GM23338 (cell line): ENCODE measurements around the gene AMTN. TPM values are rescaled to one million over a fixed set of nuclear protein-coding genes. Genes with fewer than 3 reads are reported as not detected.

Experiments
- ATAC-seq: fragments of 200-7000 bp; cut with Tn5 transposase; 3 replicates; pipeline ENCODE4 v1.9.1; 2020
- DNase-seq: peaks from one replicate; pipeline ENCODE4 v3.0.0-alpha.2; 2015; ENCODE audit warnings: low spot score
- H2AFZ ChIP-seq: fragments of 200-600 bp; sonication (generic); 2 replicates; pipeline ENCODE4 v1.8.0; 2016; ENCODE audit warnings: antibody characterized with exemption, mild to moderate bottlenecking, moderate library complexity
- H3F3A ChIP-seq: fragments of 200-600 bp; sonication (generic); replicated peaks from 2 replicates; pipeline ENCODE4 v1.8.0; 2017; ENCODE audit warnings: antibody characterized with exemption, mixed run types, low read depth
- H3K27ac ChIP-seq: fragments of 200-600 bp; sonication (generic); 2 replicates; pipeline ENCODE4 v1.6.1; 2016; ENCODE audit warnings: low read depth
- H3K27me3 ChIP-seq: fragments of 200-600 bp; sonication (generic); 2 replicates; pipeline ENCODE4 v1.8.0; 2016; ENCODE audit warnings: mild to moderate bottlenecking, mixed run types, moderate library complexity; ENCODE audit not compliant: insufficient read depth
- H3K36me3 ChIP-seq: fragments of 200-600 bp; sonication (generic); 2 replicates; pipeline ENCODE4 v1.8.0; 2016; ENCODE audit warnings: mild to moderate bottlenecking; ENCODE audit not compliant: insufficient read depth
- H3K4me1 ChIP-seq: fragments of 200-600 bp; sonication (generic); 2 replicates; pipeline ENCODE4 v1.8.0; 2016; ENCODE audit warnings: mild to moderate bottlenecking, moderate library complexity; ENCODE audit not compliant: insufficient read depth
- H3K4me2 ChIP-seq: fragments of 200-600 bp; sonication (generic); 2 replicates; pipeline ENCODE4 v1.7.1; 2017; ENCODE audit warnings: mixed run types
- H3K4me3 ChIP-seq: fragments of 200-600 bp; sonication (generic); 2 replicates; pipeline ENCODE4 v1.6.1; 2016; ENCODE audit warnings: mixed run types
- H3K79me2 ChIP-seq: fragments of 200-600 bp; sonication (generic); replicated peaks from 2 replicates; pipeline ENCODE4 v1.8.0; 2017; ENCODE audit warnings: mild to moderate bottlenecking; ENCODE audit not compliant: insufficient read depth
- H3K9me2 ChIP-seq: fragments of 200-600 bp; sonication (generic); 2 replicates; pipeline ENCODE4 v1.8.0; 2017; ENCODE audit not compliant: insufficient read depth
- H4K20me1 ChIP-seq: fragments of 200-600 bp; sonication (generic); replicated peaks from 2 replicates; pipeline ENCODE4 v1.8.0; 2017; ENCODE audit warnings: mild to moderate bottlenecking; ENCODE audit not compliant: insufficient read depth
- H3K27ac Mint-ChIP-seq: 2 replicates; pipeline ENCODE4 v1.8.0; 2020; ENCODE audit warnings: inconsistent platforms, mild to moderate bottlenecking, moderate library complexity, mixed read lengths
- H3K27me3 Mint-ChIP-seq: 3 replicates; pipeline ENCODE4 v1.8.0; 2022; ENCODE audit warnings: low read depth, mild to moderate bottlenecking, moderate library complexity, mixed read lengths, inconsistent platforms; ENCODE audit not compliant: insufficient read depth, poor library complexity
- H3K36me3 Mint-ChIP-seq: 3 replicates; pipeline ENCODE4 v1.8.0; 2021; ENCODE audit warnings: low read depth, mild to moderate bottlenecking, inconsistent platforms, moderate library complexity, mixed read lengths
- H3K4me1 Mint-ChIP-seq: 3 replicates; pipeline ENCODE4 v1.8.0; 2020; ENCODE audit warnings: mild to moderate bottlenecking, inconsistent platforms, mixed read lengths
- H3K4me3 Mint-ChIP-seq: 3 replicates; pipeline ENCODE4 v1.8.0; 2021; ENCODE audit warnings: moderate library complexity, mild to moderate bottlenecking, inconsistent platforms, mixed read lengths
- H3K9me3 Mint-ChIP-seq: 3 replicates; pipeline ENCODE4 v1.8.0; 2020; ENCODE audit warnings: moderate library complexity, mild to moderate bottlenecking, inconsistent platforms, mixed read lengths
- EZH2 ChIP-seq: fragments of 200-600 bp; sonication (generic); IDR thresholded peaks from one replicate; pipeline ENCODE4 v1.8.0; 2017; ENCODE audit warnings: antibody characterized with exemption, mild to moderate bottlenecking, low read depth; ENCODE audit not compliant: unreplicated experiment
- EZH2phosphoT487 ChIP-seq: fragments of 200-600 bp; sonication (generic); IDR thresholded peaks from one replicate; pipeline ENCODE4 v1.8.1; 2018; ENCODE audit warnings: antibody characterized with exemption; ENCODE audit not compliant: unreplicated experiment
- JUNB ChIP-seq: IDR thresholded peaks from one replicate; pipeline ENCODE4 v1.6.1; 2016; ENCODE audit warnings: antibody characterized with exemption; ENCODE audit not compliant: unreplicated experiment
- NANOG ChIP-seq: IDR thresholded peaks from 2 replicates; pipeline ENCODE4 v1.6.1; 2016; ENCODE audit warnings: antibody characterized with exemption, borderline replicate concordance
- POLR2AphosphoS5 ChIP-seq: IDR thresholded peaks from 2 replicates; pipeline ENCODE4 v1.6.1; 2016; ENCODE audit warnings: antibody characterized with exemption, low read depth
- ZNF331 ChIP-seq: fragments of 250-450 bp; sonication (Bioruptor Pico); IDR thresholded peaks from 2 replicates; pipeline ENCODE4 v1.5.0; 2020; ENCODE audit warnings: low read depth, mild to moderate bottlenecking, moderate library complexity
- long read RNA-seq: library from polyadenylated mRNA; unstranded; transcript quantifications from one replicate; pipeline ENCODE4 v2.0.0, GENCODE V29; 2020; ENCODE audit not compliant: unreplicated experiment
- polyA plus RNA-seq: library from polyadenylated mRNA; unstranded; fragments of >200 nt; fragmentation: Nextera tagmentation; extraction: Ambion mirVana; gene quantifications from 2 replicates; pipeline ENCODE4 v1.2.1, GENCODE V29; 2016
- total RNA-seq: library from RNA; depleted of rRNA; stranded (reverse); fragments of >200 nt; shearing (Covaris generic); gene quantifications from 2 replicates; pipeline ENCODE4 v1.2.3, GENCODE V29; 2014; rRNA removed
- TF ChIP-seq, protein P1 (sequence below): IDR thresholded peaks from 2 replicates; pipeline ENCODE4 v1.6.1; 2016; ENCODE audit warnings: antibody characterized with exemption
- TF ChIP-seq, protein P2 (sequence below): IDR thresholded peaks from one replicate; pipeline ENCODE4 v1.6.1; 2018; ENCODE audit warnings: antibody characterized with exemption; ENCODE audit not compliant: unreplicated experiment
- TF ChIP-seq, protein P3 (sequence below), 2 experiments: fragments of 200-600 bp in 1 of 2; sonication (generic) in 1 of 2; conservative IDR thresholded peaks; 2 replicates each; pipeline versions ENCODE4 v1.5.1 to v1.6.1; 2016 to 2017; ENCODE audit warnings: antibody characterized with exemption in 2 of 2, low read depth in 2 of 2, mild to moderate bottlenecking in 2 of 2, moderate library complexity in 1 of 2

The AMTN gene, protein sequence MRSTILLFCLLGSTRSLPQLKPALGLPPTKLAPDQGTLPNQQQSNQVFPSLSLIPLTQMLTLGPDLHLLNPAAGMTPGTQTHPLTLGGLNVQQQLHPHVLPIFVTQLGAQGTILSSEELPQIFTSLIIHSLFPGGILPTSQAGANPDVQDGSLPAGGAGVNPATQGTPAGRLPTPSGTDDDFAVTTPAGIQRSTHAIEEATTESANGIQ
- not detected in 2 replicates for total RNA-seq
- not detected in 2 replicates for polyA plus RNA-seq
- long read RNA-seq: 0 reads

DNA sequence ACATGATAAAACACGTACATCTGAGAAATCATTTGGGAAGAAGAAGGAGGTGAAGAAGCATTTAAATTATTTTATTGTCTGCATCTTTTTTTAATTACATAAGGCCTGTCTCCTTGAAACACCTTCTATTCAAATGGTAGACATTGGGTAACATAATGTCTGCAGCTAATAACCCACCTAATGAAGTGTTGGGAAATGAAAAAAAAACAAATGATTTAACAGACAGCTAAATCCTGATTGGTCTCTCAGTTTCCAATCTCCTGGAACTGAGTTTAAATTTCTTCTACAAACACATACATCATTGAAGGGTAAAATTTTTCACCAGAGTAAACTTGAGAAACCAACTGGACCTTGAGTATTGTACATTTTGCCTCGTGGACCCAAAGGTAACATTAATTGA is at the start of gene AMTN:
Gene AMTN, plus strand, starts transcription at position 301 of the 400 bp plus-strand sequence. CDS start 209 bp downstream, outside the sequence.
- no peaks in the 10 kb centered on the region for H4K20me1 ChIP-seq
- H3K36me3 ChIP-seq: no peaks in the 10 kb centered on the region
- Mint-ChIP-seq H3K27me3 (no peaks in the 10 kb centered on the region), H3K4me1 (no peaks in the 10 kb centered on the region), H3K9me3 (no peaks in the 10 kb centered on the region), H3K4me3 (no peak within 1 kb of the TSS), H3K36me3 (no peaks in the 10 kb centered on the region), H3K27ac (no peak within 1 kb of the TSS)
- no peaks in the 10 kb centered on the region for H3F3A ChIP-seq
- no peak within 1 kb of the TSS for H3K27ac ChIP-seq
- no peak within 1 kb of the TSS for H3K4me2 ChIP-seq
- ATAC-seq (no peak), DNase-seq (no peak)
- H3K4me3 ChIP-seq: no peak within 1 kb of the TSS
- no peak for TF ChIP-seq EZH2phosphoT487
- TF ChIP-seq, protein P1, sequence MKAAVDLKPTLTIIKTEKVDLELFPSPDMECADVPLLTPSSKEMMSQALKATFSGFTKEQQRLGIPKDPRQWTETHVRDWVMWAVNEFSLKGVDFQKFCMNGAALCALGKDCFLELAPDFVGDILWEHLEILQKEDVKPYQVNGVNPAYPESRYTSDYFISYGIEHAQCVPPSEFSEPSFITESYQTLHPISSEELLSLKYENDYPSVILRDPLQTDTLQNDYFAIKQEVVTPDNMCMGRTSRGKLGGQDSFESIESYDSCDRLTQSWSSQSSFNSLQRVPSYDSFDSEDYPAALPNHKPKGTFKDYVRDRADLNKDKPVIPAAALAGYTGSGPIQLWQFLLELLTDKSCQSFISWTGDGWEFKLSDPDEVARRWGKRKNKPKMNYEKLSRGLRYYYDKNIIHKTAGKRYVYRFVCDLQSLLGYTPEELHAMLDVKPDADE: no peak
- TF ChIP-seq JUNB: no peak
- TF ChIP-seq EZH2: no peak
- no peak for TF ChIP-seq POLR2AphosphoS5
- TF ChIP-seq ZNF331: no peak
- TF ChIP-seq, protein P2, sequence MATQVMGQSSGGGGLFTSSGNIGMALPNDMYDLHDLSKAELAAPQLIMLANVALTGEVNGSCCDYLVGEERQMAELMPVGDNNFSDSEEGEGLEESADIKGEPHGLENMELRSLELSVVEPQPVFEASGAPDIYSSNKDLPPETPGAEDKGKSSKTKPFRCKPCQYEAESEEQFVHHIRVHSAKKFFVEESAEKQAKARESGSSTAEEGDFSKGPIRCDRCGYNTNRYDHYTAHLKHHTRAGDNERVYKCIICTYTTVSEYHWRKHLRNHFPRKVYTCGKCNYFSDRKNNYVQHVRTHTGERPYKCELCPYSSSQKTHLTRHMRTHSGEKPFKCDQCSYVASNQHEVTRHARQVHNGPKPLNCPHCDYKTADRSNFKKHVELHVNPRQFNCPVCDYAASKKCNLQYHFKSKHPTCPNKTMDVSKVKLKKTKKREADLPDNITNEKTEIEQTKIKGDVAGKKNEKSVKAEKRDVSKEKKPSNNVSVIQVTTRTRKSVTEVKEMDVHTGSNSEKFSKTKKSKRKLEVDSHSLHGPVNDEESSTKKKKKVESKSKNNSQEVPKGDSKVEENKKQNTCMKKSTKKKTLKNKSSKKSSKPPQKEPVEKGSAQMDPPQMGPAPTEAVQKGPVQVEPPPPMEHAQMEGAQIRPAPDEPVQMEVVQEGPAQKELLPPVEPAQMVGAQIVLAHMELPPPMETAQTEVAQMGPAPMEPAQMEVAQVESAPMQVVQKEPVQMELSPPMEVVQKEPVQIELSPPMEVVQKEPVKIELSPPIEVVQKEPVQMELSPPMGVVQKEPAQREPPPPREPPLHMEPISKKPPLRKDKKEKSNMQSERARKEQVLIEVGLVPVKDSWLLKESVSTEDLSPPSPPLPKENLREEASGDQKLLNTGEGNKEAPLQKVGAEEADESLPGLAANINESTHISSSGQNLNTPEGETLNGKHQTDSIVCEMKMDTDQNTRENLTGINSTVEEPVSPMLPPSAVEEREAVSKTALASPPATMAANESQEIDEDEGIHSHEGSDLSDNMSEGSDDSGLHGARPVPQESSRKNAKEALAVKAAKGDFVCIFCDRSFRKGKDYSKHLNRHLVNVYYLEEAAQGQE: no peak
- TF ChIP-seq NANOG: no peak
- H2AFZ ChIP-seq: no peak within 1 kb of the TSS
- no peaks in the 10 kb centered on the region for H3K27me3 ChIP-seq
- no peaks in the 10 kb centered on the region for H3K79me2 ChIP-seq
- H3K9me2 ChIP-seq: no peaks in the 10 kb centered on the region
- no peaks in the 10 kb centered on the region for H3K4me1 ChIP-seq

DNA sequence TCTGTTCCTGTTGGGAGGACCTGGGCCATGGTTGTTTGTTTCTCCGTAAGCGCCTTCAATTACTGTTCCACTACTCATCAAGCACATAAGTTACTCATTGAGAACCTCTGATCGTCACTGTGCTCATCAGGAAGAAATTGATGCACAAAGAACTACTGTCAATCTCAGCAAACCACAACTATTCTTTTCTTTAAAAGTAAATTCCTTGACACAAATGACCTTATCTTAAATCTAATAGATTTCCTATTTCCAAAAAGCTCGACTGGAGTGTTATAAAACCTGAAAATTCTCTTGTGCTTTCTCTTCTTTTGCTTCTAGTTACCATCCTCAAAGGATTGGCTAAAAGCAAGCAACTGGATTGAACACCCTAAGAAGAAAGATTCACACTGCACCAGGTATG is 46.5 kb upstream of the AMTN start, which contains the start of gene MUC7:
Gene MUC7, plus strand, starts transcription at position 301 of the 400 bp plus-strand sequence. CDS start 1,825 bp downstream, outside the sequence.
- no peak within 1 kb of the TSS for H3K27ac ChIP-seq
- H3K9me2 ChIP-seq: no peaks in the 10 kb centered on the region
- H4K20me1 ChIP-seq: no peaks in the 10 kb centered on the region
- no peaks in the 10 kb centered on the region for H3K4me1 ChIP-seq
- no peak within 1 kb of the TSS for H3K4me2 ChIP-seq
- Mint-ChIP-seq H3K9me3 (peaks cover 4% of the 10 kb centered on the region), H3K4me1 (no peaks in the 10 kb centered on the region), H3K4me3 (no peak within 1 kb of the TSS), H3K27ac (no peak within 1 kb of the TSS), H3K36me3 (no peaks in the 10 kb centered on the region), H3K27me3 (peaks cover 6% of the 10 kb centered on the region)
- H3K79me2 ChIP-seq: no peaks in the 10 kb centered on the region
- ATAC-seq (no peak), DNase-seq (no peak)
- no peak within 1 kb of the TSS for H2AFZ ChIP-seq
- H3K27me3 ChIP-seq: no peaks in the 10 kb centered on the region
- no peak within 1 kb of the TSS for H3K4me3 ChIP-seq
- H3F3A ChIP-seq: no peaks in the 10 kb centered on the region
- H3K36me3 ChIP-seq: no peaks in the 10 kb centered on the region
- TF ChIP-seq ZNF331 (no peak), EZH2phosphoT487 (no peak), NANOG (no peak)
- TF ChIP-seq, protein P3, sequence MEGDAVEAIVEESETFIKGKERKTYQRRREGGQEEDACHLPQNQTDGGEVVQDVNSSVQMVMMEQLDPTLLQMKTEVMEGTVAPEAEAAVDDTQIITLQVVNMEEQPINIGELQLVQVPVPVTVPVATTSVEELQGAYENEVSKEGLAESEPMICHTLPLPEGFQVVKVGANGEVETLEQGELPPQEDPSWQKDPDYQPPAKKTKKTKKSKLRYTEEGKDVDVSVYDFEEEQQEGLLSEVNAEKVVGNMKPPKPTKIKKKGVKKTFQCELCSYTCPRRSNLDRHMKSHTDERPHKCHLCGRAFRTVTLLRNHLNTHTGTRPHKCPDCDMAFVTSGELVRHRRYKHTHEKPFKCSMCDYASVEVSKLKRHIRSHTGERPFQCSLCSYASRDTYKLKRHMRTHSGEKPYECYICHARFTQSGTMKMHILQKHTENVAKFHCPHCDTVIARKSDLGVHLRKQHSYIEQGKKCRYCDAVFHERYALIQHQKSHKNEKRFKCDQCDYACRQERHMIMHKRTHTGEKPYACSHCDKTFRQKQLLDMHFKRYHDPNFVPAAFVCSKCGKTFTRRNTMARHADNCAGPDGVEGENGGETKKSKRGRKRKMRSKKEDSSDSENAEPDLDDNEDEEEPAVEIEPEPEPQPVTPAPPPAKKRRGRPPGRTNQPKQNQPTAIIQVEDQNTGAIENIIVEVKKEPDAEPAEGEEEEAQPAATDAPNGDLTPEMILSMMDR (conservative IDR thresholded peaks at IDR 0.05; ENCODE audit: low read depth in 2 of 2): no peak
- TF ChIP-seq, protein P1: no peak
